HG03432 (cell line): ENCODE data around the gene KRTAP5-6.
"Not testable (repeated sequence)": the region's sequence is repeated elsewhere in the genome, so short reads cannot be mapped to it uniquely, and the experiment has no call there.

ENCODE experiments used
- ATAC-seq: cut with Tn5 transposase; IDR thresholded peaks from one replicate; pipeline ENCODE4 v1.9.1; 2021; ENCODE audit warnings: mild to moderate bottlenecking, moderate library complexity; ENCODE audit not compliant: unreplicated experiment

The KRTAP5-6 gene

GRCh38 chr11:1683216-1683615 lies 13.8 kb upstream of the KRTAP5-6 start:
- ATAC-seq, result not testable (repeated sequence)

GRCh38 chr11:1683904-1684572 lies 13.0 kb upstream of the KRTAP5-6 start:
- ATAC-seq, result not testable (repeated sequence)

DNA sequence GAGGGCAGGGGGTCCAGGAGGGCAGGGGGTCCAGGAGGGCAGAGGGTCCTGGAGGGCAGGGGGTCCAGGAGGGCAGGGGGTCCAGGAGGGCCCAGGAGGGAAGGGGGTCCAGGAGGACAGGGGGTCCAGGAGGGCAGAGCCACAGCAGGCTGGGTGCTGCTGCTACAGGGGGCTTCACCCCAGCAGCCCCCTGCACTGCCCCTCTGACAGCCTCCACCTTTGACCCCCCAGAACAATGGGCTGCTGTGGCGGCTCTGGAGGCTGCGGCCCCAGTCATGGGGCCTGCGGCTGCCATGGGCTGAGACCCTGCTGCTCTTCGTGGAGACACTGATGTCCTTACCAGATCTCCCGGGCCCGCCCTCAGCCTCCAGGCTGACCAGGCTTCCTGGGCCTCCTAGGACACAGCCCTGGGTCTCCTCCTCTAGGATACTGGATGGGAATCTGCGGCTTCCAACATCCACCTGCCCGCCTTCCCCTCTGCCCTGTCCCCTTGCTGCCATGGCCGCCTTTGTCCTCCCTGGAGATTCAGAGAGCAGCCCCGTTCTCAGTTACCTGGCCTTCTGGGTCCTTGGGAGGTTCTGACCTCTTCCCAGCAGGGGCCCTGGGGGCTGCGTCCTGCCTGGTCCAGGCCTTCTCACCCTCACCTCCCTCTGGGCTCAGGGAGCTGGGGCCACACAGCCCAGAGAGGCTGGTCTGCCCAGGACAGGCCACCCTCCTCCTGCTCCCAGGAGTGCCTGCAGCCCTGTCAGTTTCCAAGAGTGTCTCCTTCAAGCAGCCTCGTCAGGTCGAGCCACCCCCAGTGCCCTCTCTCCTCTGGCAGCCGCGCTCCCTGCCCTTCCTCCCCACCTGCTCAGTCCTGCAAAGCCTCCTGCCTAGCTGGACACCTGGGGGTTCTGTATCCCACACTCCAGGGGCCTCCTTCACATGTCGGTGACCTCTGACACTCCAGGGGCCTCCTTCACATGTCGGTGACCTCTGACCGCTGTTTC lies 11.8 kb upstream of the KRTAP5-6 start:
- not testable (repeated sequence) for ATAC-seq

GRCh38 chr11:1686220-1686619 lies 10.8 kb upstream of the KRTAP5-6 start:
- ATAC-seq, result not testable (repeated sequence)

DNA sequence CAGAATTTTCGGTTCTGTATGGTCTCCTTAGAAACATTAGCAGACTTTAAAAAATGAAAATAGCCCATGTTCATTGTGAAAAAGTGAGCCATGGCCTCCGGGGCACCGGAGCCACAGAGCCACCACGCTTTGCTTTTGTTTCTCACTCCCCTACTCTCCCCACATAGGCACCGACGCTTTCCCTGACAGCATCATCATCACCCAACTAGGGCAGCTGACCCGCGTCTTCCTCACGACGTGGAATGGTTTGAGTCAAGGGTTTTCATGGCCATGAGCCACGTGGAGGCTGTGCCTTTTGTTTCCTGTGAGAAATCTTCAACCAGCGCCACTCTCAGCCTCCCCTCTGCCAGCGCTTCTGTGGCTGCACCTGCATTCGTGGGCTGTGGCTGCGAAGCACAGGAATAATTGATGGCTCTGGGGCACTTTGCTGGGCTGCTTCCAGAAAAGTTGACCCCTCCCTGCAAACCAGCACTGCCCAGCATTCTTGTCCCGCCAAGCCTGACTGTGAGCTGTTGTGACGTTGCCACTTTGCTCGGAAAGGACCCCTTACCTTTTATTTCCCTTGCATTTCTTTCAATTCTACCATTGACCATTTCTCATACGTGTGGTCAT lies 8.6 kb upstream of the KRTAP5-6 start:
- ATAC-seq, result not testable (repeated sequence)

DNA sequence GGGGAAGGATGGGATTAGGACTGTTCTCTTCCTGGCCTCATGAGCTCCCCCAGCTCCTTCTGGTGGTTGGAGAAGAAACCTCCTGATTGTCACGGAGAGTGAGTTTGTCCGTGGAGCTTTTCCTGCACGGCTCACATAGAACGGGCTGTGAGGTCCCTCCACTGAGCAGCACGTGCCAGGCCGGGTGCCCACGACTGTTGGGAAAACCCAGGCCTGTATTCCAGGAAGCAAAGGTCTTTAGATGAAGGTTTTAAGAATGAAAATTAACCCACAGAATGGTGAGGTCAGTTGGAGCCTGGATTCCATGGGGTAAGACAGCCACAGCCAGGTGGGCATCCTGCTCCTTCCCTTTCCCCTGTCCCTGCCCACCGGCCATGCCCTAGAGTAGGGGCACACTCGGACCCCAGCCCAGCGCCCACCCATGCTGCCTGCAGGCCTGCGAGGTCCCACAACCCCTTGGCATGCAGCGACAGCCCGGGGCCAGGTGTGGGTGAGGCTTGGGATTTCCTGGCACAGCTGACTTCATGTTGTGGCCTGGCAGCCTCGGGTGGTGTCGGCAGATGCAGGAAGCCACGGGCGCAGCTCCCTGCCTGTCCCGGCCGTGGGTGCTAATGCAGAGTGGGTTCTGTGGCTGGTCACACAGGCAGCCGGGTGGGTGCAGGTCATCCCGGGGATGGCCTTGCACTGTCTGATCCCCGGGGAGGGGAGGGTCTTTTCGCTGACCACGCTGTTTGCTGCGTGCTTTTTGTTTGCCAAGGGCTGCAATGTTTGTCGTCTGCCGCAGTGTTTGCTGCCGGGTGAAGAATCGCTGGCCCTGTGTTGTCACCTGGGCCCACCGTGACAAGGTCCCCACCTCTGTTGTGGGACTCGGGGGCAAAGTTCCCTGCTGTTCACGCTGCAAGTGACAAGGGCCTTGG lies 7.5 kb upstream of the KRTAP5-6 start:
- ATAC-seq, result not testable (repeated sequence)

DNA sequence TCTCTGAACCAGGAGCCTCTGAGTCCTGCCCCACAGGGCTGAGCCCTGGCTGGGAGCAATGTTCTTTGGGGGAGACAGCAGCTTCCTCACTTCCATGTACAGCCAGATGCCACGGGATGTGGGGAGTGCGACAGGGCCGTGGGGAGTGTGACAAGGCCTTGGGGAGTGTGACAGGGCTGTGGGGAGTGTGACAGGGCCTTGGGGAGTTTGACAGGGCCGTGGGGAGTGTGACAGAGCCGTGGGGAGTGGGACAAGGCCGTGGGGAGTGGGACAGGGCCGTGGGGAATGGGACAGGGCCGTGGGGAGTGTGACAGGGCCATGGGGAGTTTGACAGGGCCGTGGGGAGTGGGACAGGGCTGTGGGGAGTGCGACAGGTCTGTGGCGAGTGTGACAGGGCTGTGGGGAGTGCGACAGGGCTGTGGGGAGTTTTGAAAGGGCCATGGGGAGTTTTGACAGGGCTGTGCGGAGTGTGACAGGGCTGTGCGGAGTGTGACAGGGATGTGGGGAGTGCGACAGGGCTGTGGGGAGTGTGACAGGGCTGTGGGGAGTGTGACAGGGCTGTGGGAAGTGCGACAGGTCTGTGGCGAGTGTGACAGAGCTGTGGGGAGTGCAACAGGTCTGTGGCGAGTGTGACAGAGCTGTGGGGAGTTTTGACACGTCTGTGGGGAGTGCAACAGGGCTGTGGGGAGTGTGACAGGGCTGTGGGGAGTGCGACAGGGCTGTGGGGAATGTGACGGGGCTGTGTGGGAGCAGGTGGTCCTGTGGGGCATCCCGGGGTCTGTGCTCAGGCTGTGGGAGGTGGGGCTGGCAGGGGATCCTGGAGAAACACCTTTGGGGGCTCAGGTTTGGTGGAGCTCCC lies 6.6 kb upstream of the KRTAP5-6 start:
- no peak for ATAC-seq

- ATAC-seq, result no peak
Observed at GRCh38 chr11:1691026-1691877, 5.7 kb upstream of the KRTAP5-6 start.

GRCh38 chr11:1691878-1692707 lies 4.9 kb upstream of the KRTAP5-6 start:
- ATAC-seq, result no peak

DNA sequence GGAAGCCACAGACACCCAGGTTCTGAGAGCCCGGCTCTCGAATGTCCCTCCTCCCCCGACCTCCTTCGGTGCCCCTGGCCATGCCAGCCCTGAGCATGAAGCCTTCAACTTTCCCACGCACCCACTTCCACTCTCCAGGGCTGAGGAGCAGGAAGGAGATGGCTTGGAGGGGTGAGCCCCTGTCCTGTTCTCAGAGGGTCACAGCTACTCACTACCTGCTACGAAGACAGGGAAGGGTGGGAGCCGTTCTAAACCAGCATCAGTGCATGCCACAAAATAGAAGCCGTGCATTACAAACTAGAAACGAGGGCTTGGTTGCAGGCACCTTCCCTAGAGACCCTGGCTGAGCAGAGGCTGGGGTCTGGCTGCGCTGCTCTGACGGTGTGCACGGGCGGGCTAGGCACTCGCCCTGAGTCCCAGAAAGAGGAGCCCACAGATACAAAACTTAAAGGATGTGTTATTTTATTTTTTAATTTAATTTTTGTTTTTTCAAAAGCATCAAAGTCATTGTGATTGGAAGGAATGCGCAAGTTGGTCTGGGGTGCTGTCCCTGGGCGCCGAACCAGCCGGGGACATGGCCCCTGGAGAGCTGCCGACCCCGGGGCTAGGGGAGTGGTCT lies 4.2 kb upstream of the KRTAP5-6 start:
- ATAC-seq, result no peak

DNA sequence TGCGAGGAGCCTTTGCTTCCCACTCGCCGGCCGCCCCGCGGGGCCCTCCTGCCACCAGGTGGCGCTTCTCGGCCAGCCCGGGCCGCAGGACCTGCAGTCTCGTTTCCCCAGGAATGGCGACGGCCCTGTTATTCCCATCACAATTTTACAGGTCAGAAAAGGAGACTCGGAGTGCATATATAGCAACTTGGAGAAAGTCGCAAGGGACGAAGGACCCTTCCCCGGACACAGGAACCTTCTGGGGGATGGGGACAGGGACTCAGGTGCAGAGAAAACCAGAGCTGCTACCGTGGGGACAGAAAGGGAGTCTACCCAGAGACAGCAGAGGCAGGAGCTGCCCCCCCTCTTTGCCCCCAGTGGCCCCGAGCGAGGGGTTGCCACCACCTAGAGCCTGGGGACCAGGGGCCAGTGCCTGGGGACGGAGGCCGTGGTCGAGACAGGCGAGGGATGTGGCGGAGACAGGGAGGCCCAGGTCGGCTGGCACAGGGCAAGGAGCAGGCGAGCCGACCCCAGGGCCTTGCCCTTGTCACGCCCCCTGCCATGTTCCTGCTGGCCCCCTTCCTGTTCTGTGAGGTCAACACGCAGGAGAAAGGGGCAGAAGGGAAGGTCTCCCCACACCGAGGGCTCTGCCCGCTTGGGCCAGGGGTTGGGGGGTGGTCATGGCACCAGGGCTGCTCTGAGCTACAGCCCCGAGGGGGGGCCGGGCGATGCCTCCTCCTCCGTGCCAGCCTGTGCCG lies 3.5 kb upstream of the KRTAP5-6 start:
- no peak for ATAC-seq

- ATAC-seq, result peak; percentile 71
Observed at GRCh38 chr11:1694064-1694845, 2.7 kb upstream of the KRTAP5-6 start.

- no peak for ATAC-seq
Observed at GRCh38 chr11:1694846-1695547, 2.0 kb upstream of the KRTAP5-6 start.

DNA sequence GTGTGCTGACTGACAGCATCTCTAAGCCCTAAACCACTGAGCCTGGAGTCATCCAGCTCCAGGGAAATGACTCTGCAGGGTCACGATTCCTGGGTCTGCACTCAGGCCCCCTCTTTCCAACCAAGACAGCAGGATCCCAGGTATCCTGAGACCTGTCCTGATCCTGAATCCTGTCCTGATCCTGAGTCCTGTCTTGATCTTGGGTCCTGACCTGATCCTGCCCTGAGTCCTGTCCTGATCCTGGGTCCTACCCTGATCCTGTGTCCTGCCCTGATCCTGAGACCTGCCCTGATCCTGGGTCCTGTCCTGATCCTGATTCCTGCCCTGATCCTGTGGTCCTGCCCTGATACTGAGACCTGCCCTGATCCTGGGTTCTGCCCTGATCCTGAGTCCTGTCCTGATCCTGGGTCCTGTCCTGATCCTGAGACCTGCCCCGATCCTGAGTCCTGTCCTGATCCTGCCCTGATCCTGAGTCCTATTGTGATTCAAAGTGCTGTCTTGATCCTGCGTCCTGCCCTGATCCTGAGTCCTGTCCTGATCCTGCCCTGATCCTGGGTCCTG lies 1.4 kb upstream of the KRTAP5-6 start:
- no peak for ATAC-seq

- ATAC-seq, result no peak
Observed at GRCh38 chr11:1699771-1700170, 2.8 kb downstream of the KRTAP5-6 start.
